HPDE6-E6E7 (cell line): ENCODE data around the gene CATSPERZ.
A peak's percentile ranks its signal among the peaks of the same experiment; 100 is the strongest.

Experiments
- DNase-seq: peaks from one replicate; pipeline ENCODE4 v3.0.0; 2011; ENCODE audit warnings: missing footprints; ENCODE audit errors: extremely low spot score

The CATSPERZ gene

GRCh38 chr11:64263947-64264317 lies 36.2 kb upstream of the CATSPERZ start:
- no peak for DNase-seq

GRCh38 chr11:64264371-64264852 lies 35.7 kb upstream of the CATSPERZ start:
- DNase-seq = no peak

GRCh38 chr11:64265176-64266160 lies 34.7 kb upstream of the CATSPERZ start:
- no peak for DNase-seq

GRCh38 chr11:64266339-64266738 lies 33.8 kb upstream of the CATSPERZ start:
- no peak for DNase-seq

- DNase-seq = no peak
Observed at GRCh38 chr11:64267207-64267945, 32.8 kb upstream of the CATSPERZ start.

GRCh38 chr11:64268025-64268892 lies 31.9 kb upstream of the CATSPERZ start:
- DNase-seq = no peak

GRCh38 chr11:64268893-64269539 lies 31.1 kb upstream of the CATSPERZ start:
- no peak for DNase-seq

- DNase-seq = peak; percentile 87
Observed at GRCh38 chr11:64269540-64270220, 30.5 kb upstream of the CATSPERZ start.

- DNase-seq = no peak
Observed at GRCh38 chr11:64275031-64275800, 24.9 kb upstream of the CATSPERZ start.

GRCh38 chr11:64275841-64276240 lies 24.3 kb upstream of the CATSPERZ start:
- DNase-seq = no peak

GRCh38 chr11:64276653-64277431 lies 23.3 kb upstream of the CATSPERZ start:
- DNase-seq = peak; percentile 83

GRCh38 chr11:64278576-64279190 lies 21.5 kb upstream of the CATSPERZ start:
- DNase-seq = no peak

GRCh38 chr11:64281957-64282770 lies 18.0 kb upstream of the CATSPERZ start:
- no peak for DNase-seq

- DNase-seq = no peak
Observed at GRCh38 chr11:64283092-64283491, 17.1 kb upstream of the CATSPERZ start.

- peak; percentile 98 for DNase-seq
Observed at GRCh38 chr11:64284048-64284961, 15.9 kb upstream of the CATSPERZ start, which contains the start of gene BAD. Gene BAD, minus strand, starts transcription at chr11:64284665. Its CDS starts 297 bp downstream, at chr11:64284368.
